ENCODE results near the gene GZMA.
"Not testable (repeated sequence)": the region's sequence is repeated elsewhere in the genome, so short reads cannot be mapped to it uniquely, and the experiment has no call there.

GZMA gene

DNA sequence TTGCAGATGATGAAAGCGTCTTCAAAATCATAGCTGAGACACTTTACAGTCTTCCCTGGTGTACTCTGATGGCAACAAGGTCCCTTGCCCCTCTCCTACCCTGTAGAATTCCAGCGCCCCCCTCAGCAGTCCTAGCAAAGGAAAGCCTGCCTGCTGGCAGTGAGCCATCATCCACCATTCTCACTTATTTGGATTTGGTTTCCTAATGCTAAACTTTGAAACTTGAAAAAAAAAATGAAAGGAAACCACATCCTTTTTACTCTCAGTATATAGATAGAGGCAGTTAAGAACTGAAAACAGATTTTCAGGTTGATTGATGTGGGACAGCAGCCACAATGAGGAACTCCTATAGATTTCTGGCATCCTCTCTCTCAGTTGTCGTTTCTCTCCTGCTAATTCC is at the start of gene GZMA:
TSS of gene GZMA (plus strand) at position 299 of the 400 bp plus-strand sequence. CDS start at position 336, 37 bp downstream.
- no peak for DNase-seq (ENCODE audit: low spot score)

DNA sequence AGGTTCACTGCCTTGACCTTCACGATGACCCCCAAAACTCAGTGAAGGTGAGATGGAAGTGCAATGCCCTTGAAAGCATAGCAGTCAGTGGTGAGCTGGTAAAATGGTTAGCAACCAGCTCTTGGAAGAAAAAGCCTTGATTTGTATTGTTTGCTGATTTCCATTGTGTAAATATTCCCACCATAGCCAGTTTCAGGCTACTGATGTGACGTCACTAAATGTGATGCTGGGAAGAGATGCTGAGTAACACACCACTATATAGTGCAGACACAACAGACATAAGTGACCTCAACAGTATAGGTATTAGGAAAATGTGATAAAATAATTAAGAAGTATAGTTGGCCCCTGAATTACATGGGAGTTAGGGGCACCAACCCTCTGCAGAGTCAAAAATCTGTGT is 47.3 kb upstream of the GZMA start:
- DNase-seq (ENCODE audit: low spot score), result no peak

DNA sequence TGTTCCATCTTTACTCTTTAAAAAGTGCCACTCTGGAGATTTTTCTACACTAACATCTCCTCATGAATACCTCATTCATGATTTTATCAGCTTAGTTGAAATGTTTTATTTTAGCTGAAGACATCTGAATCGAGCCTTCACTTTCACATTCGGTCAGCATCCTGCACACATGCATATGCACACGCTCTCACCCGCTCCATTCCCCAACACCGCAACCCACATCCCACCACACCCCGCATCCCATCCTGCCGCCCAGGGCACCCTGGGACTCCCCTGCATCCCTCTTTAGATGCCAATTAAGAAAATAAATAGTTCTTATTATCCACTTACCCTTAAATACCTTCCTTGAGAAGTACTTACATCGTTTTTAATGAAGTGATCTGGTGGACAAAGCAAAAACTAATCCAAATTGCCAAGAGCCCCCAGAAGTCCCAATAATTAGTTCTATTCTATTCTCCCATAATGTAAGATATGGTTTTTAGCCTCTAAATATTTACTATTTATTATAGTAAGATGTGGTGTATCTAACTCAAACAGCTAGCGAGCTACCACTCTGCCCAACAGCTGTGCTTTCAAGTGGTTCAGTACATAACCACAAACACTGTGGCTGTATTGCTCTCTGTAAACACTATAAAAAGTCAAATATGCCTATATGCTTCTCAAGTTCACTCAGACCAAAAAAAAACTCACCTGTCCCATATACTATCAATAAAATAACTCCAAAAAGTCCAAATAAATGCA is 40.2 kb upstream of the GZMA start:
- DNase-seq (ENCODE audit: low spot score), result no peak

DNA sequence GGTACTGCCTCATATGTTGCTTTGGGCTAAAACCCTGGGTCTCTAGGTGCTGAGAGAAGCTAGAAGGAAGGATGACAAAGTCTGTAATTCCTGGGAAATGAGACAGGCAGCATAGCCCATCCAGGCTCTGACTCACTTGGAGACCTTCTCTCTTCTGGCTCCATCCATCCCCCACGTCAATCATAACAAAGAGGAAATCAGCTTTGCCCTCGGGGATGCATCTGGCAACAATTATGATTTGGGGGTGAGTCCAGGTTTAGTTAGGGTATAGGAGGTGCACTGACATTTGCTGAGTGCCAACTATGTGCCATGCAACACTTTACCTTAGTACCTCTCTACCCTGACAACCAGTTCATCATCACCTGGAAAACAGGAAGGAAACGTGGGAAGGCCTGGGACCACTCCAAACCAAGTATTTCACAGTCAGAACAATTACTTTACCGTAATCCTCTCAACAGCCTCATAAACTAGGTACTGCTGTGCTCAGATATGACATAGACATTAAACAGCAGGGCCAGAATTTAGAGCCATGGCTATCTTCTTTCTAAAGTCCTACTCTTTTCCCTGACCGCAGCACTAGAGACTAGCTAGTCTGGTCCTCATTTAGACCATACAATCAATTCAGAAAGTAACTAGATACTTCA is 39.1 kb upstream of the GZMA start:
- no peak for DNase-seq (ENCODE audit: low spot score)

DNA sequence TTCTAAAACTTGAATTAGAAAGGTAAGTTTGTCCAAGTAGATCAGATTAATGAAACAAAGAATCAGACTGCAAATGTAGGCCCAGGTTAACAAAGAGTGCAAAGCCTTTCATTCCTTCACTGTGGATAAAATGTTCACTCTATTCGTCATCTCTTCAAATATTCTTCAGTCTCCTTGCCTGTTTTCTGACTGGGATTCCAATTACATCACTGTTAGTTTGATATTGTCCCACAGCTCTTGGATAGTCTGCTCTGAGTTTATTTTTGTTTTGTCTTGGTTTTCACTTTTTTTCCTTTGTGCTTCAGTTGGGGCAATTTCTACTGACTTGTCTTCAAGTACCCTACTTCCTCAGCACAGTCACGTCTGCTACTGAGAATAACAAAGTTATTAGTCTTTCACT is 38.5 kb upstream of the GZMA start:
- DNase-seq (ENCODE audit: low spot score), result no peak

DNA sequence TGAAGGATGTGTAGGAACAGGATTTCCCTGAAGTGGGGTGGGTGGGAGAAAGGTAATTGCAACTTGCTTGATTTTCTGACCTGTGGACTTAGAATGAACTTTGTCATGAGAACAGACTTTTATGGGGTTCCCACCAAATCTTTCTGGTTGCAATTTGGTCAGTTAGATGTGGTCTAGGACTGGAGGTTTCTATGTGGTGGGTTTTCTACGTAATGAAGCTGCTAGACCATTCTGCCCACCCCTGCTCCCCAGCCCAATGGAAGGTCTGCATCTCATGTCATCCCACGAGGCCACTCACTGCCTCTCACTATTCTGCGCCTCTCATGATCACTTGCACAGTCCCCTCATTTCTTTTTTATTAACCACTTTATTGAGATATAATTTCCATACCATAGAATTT is 37.9 kb upstream of the GZMA start:
- DNase-seq (ENCODE audit: low spot score), result no peak

DNA sequence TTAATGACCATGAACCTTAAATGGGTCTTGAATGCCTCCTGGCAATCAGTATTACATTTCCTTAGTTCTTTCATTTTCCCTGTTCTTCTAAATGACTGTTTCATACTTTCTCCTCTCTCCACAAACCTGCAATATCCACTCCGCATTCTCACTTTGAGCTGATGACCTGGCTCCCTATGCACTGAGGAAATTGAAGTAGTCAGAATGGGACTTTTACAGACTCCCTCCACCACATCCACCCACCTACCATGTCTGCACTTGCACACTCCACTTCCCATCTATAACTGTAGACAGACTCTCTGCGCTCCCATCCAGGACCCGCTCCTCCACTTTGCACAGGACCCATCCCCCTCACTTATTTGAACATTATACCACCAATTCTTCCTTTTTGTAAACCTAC is 36.2 kb upstream of the GZMA start:
- DNase-seq (ENCODE audit: low spot score), result no peak

DNA sequence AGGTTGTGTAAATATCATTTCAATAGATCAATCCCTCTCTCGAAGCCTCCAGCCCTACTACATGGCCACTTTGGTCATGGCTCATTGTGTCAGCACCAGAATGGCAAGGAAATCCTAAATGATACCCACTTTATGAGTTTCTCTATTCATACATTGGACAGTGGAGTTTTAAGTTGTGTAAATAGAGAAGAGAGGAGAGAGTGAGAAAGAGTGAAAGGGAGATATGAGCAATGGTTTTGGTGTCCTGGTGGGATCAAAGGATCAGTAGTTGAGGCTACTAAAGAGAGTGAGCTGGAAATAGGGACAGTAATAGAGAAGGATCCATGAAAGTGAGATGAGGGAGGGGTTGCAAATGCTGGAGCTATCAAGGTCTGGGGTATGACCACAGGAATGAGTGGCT is 31.5 kb upstream of the GZMA start:
- DNase-seq (ENCODE audit: low spot score), result no peak

DNA sequence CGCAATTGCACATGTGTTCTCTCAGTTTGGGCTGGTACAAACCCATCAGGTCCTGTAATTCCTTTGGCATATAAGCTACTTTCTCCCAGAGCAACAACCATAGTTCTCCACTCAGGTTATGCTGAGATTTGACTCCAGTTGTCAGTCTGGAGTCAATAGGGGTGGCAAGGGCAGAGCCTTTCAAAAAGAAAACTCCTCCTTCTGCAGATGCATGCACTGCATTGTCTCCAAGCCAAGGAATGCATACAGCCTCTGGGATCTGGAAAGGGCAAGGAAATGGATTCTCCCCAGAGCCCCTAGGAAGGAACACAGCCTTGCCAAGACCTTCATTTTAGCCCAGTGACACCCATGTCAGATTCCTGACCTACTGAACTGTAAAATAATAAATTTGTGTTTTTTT is 31.0 kb upstream of the GZMA start:
- DNase-seq (ENCODE audit: low spot score), result no peak

DNA sequence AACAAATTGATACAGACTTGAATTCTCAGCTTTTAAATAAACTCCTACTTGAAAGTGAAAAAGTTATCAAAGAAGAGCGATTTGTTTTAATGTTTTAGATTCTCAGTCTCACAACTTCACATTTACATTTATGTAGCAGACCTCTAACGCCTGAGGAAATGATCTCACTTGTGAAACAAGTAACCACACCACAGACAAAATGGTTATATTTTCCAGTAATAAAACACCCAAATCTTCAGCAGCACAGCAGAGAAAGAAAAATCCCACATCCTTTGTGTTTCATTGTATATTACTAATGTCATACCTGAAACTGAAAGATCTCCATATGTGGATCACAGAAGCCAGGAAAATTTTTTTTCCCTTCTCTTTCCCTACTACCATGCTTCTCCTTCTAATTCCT is 29.8 kb upstream of the GZMA start:
- no peak for DNase-seq (ENCODE audit: low spot score)

DNA sequence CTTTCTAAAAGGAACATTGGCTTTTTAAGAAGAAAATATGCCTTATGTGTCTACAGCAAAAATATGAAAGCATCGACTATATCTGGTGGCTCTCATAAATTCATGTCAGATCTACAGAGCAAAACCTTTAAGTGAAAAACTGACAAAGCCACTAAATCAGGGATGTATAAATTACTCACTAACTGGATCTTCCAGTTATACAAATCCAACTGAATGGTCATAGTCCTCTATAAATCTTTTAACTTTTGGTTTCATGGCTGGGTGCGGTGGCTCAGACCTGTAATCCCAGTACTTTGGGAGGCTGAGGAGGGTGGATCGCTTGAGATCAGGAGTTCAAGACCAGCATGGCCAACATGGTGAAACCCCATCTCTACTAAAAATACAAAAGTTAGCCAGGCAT is 29.2 kb upstream of the GZMA start:
- DNase-seq (ENCODE audit: low spot score), result no peak

DNA sequence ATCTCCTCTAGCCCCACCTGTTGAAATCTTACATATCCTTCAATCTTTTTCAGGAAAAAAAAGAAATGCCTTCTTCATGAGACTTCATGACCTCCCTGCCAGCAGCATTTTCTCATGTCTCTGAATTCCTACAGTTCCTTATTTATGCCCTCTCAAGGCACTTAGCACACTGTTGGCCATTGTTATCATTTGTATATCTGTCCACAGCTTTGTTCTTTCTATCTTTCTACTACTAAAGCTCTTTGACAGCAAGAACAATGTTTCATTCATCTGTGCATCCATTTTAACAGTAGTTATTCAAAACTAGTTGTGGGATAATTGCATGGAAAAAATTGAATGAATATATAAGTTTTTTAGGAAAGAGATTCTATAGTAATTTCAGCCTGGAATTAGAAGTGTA is 20.9 kb upstream of the GZMA start:
- no peak for DNase-seq (ENCODE audit: low spot score)

DNA sequence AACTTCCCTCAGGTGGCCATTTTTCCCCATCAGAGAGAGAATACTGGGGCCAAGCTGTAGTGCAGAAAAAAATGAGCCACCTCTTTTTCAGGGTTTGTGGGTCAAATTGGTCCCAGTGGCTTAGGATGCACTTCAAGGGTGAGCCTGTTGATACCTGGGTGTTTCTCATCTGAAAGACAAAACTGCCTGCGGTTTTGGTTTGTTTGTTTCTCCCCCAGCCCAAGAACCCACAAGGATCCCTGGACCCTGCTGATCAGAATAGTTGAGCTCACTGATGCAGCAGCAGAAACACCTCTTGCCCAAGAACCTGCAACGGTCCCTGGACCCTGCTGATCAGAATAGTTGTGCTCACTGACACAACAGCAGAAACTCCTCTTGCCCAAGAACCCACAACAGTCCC is 13.1 kb upstream of the GZMA start:
- DNase-seq (ENCODE audit: low spot score), result not testable (repeated sequence)

DNA sequence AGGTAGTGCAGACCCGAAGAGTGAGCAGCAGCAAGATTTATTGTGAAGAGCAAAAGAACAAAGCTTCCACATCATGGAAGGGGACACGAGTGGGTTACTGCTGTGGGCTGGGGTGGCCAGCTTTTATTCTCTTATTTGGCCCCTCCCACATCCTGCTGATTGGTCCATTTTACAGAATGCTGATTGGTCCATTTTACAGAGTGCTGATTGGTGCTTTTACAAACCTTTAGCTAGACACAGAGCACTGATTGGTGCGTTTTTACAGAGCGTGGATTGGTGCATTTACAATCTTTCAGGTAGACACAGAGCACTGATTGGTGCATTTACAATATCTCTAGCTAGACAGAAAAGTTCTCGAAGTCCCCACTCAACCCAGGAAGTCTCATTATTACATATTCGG is 11.4 kb upstream of the GZMA start:
- not testable (repeated sequence) for DNase-seq (ENCODE audit: low spot score)

DNA sequence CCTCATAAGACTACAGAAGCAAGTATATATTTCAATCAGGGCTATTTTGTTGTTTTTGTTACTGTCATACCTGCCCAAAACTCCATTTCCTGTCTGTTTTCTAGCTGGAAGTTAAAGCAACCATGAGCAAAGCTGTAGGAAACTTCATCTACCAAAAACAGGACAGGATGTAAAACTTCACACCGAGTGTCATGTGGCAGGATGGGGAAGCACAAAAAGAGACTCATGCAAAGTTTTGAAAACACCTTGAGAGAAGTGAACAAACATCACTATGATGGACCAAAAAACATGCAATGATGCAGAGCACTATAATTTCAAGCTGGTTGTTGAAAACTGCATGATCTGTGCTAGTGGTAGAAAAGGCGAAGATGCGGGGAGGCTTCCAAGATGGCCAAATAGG is 6.3 kb upstream of the GZMA start:
- DNase-seq (ENCODE audit: low spot score), result no peak

DNA sequence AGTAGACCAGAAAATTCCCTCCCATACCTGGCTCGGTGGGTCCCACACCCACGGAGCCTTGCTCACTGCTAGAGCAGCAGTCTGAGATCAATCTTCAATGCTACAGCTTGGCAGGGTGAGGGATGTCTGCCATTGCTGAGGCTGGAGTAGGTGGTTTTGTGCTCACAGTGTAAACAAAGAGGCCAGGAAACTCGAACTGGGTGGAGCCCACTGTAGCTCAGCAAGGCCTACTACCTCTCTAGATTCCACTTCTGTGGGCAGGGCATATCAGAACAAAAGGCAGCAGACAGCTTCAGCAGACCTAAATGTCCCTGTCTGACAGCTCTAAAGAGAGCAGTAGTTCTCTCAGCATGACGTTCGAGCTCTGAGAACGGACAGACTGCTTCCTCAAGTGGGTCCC is 5.6 kb upstream of the GZMA start:
- no peak for DNase-seq (ENCODE audit: low spot score)

DNA sequence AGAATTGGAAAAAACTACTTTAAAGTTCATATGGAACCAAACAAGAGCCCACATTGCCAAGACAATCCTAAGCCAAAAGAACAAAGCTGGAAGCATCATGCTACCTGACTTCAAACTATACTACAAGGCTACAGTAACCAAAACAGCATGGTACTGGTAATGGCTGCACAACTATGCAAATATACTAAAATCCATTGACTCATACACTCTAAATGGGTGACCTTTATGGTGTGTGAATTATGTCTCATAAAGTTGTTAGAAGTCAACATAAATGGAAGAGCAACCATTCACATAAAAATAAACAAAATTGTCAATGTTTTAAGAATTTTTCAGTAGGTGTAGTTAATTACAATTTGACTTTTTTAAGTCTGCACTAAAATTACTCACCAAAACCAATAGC is 1.3 kb upstream of the GZMA start:
- DNase-seq (ENCODE audit: low spot score), result not testable (repeated sequence)

DNA sequence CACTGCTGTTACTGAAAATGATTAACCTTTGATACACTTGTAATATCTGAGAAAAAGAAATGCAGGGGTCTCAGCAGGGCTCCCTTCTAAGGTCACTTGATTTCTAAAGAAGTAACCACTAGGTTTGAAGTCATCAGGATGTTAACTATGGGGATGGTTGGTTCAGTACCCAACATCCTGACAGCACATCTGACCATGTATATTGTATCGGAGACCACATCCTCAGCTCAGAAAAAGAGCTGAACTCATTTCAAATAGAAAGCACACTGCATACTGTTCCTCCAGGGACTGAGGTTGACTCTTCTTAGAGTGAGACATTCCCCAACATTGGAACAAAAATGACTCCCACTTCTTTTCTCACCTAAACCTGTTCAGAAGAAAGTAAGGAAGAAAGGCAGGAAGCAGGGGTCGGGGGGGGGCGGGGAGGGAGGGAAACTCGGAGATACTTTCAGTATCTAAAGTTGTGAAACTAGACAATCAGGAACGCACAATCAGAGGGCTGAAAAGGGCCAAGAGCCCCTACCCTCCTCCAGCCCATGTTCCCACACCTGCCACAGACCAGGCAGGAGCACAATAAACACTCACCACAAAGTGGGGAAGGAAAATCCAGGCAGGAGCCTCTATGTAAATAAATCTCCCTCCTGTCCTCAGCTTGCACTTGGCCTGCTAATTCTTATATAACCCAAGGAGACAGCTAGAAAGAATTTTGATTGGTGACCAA is 730 bp upstream of the GZMA start:
- no peak for DNase-seq (ENCODE audit: low spot score)

DNA sequence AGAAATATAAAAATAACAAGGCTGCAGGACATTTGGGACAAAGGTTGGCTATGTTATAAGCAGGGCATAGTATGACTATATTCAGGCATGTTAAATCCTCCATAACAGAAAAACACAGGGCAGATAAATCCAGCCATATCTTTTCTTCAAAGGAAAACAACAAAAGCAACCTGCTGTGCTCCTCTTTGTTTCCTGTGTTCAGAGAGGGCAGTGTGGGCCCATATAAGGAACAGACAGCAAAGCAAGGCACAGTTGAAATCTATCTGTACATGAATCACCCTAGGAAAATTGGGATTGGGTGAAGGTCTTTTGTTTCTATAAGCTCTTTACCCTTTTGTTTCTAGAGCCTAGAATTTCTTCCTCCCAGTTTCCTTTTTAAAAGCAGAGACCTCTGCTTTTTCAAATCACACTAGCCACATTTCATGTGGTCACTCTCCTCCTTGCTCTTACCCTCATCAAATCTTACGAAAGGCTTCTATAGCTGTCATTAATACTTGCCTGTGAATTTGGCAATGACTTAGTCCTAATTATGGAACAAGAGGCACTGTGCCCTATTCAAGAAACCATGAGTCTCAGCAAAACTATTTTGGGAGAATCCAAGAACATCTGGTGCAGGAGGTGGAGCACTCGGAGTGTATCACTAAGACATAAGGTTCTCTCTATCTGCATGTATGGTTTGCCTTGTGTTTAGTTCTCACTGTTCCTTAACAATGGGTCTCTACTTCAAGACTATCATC is 1.8 kb downstream of the GZMA start:
- no peak for DNase-seq (ENCODE audit: low spot score)

DNA sequence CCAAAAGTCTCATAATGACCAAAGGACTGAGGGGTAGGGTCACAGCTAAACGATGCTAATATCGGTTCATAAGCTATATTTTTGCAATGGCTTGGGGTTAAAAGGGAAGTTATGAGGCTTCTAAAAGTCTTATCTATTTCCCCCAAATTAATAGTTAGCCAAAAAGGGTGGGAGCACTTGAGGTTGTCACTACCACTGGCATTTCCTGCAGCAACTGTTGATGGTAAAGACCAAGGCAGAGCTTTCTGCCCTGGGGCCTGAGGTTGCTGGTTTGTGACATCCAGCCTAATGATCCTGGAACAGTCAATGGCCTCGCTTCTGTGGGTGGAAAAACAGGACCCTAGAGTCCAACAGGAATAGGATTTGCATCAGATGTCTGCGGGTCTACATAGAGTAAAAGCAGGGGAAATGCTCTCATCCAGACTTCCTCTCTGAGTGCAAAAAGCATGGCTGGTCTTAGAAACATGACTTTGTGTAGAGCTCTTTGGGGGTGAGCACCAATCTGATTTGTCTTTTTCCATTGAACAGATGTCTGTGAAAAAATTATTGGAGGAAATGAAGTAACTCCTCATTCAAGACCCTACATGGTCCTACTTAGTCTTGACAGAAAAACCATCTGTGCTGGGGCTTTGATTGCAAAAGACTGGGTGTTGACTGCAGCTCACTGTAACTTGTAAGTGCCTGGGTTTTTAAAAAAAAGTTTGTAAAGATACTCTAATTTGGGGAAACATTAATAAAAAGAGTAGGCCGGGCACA is 2.7 kb downstream of the GZMA start:
- DNase-seq (ENCODE audit: low spot score), result no peak

DNA sequence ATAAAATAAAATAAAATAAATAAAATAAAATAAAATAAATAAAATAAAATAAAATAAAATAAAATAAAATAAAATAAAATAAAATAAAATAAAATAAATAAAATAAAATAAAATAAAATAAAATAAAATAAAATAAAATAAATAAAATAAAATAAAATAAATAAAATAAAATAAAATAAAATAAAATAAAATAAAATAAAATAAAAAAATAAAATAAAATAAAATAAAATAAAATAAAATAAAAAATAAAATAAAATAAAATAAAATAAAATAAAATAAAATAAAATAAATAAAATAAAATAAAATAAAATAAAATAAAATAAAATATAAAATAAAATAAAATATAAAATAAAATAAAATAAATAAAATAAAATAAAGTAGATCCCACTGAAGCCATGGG is 3.5 kb downstream of the GZMA start:
- DNase-seq (ENCODE audit: low spot score), result not testable (repeated sequence)

DNA sequence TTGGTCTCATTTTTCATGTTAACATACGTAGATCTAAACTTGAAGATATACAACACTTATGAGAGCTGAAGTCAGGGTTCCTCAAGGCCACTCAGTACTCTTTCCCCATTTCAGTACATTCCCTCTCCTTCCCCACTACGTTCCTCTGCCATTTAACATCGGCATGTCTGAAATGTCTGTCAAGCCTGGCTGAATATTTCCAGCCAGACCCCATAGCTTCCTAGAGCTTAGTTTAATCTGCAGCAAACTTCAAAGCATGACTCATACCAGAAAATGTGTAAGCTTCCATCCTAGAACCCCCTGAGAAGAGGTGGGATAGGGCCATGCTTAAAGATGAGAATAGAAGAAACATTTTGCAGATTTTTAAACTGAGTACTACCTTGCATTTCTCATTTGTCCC is 6.2 kb downstream of the GZMA start:
- no peak for DNase-seq (ENCODE audit: low spot score)
